ENCODE measurements around the gene TKFC.

GRCh38 chr11:61339490-61339878 is 6.5 kb downstream of the TKFC start:
- no peak for TF ChIP-seq RAD21 (IDR thresholded peaks at IDR 0.05)
- TF ChIP-seq NR2F2 (IDR thresholded peaks at IDR 0.05) = no peak
- TF ChIP-seq JUND (IDR thresholded peaks at IDR 0.05) = no peak
- TF ChIP-seq MAX (IDR thresholded peaks at IDR 0.05) = no peak
- TF ChIP-seq, protein P1, sequence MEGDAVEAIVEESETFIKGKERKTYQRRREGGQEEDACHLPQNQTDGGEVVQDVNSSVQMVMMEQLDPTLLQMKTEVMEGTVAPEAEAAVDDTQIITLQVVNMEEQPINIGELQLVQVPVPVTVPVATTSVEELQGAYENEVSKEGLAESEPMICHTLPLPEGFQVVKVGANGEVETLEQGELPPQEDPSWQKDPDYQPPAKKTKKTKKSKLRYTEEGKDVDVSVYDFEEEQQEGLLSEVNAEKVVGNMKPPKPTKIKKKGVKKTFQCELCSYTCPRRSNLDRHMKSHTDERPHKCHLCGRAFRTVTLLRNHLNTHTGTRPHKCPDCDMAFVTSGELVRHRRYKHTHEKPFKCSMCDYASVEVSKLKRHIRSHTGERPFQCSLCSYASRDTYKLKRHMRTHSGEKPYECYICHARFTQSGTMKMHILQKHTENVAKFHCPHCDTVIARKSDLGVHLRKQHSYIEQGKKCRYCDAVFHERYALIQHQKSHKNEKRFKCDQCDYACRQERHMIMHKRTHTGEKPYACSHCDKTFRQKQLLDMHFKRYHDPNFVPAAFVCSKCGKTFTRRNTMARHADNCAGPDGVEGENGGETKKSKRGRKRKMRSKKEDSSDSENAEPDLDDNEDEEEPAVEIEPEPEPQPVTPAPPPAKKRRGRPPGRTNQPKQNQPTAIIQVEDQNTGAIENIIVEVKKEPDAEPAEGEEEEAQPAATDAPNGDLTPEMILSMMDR (IDR thresholded peaks at IDR 0.05; ENCODE audit: low read depth, low read length, missing input control) = no peak
- TF ChIP-seq, protein P2, sequence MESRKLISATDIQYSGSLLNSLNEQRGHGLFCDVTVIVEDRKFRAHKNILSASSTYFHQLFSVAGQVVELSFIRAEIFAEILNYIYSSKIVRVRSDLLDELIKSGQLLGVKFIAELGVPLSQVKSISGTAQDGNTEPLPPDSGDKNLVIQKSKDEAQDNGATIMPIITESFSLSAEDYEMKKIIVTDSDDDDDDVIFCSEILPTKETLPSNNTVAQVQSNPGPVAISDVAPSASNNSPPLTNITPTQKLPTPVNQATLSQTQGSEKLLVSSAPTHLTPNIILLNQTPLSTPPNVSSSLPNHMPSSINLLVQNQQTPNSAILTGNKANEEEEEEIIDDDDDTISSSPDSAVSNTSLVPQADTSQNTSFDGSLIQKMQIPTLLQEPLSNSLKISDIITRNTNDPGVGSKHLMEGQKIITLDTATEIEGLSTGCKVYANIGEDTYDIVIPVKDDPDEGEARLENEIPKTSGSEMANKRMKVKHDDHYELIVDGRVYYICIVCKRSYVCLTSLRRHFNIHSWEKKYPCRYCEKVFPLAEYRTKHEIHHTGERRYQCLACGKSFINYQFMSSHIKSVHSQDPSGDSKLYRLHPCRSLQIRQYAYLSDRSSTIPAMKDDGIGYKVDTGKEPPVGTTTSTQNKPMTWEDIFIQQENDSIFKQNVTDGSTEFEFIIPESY (IDR thresholded peaks at IDR 0.05) = no peak
- TF ChIP-seq, protein P3, sequence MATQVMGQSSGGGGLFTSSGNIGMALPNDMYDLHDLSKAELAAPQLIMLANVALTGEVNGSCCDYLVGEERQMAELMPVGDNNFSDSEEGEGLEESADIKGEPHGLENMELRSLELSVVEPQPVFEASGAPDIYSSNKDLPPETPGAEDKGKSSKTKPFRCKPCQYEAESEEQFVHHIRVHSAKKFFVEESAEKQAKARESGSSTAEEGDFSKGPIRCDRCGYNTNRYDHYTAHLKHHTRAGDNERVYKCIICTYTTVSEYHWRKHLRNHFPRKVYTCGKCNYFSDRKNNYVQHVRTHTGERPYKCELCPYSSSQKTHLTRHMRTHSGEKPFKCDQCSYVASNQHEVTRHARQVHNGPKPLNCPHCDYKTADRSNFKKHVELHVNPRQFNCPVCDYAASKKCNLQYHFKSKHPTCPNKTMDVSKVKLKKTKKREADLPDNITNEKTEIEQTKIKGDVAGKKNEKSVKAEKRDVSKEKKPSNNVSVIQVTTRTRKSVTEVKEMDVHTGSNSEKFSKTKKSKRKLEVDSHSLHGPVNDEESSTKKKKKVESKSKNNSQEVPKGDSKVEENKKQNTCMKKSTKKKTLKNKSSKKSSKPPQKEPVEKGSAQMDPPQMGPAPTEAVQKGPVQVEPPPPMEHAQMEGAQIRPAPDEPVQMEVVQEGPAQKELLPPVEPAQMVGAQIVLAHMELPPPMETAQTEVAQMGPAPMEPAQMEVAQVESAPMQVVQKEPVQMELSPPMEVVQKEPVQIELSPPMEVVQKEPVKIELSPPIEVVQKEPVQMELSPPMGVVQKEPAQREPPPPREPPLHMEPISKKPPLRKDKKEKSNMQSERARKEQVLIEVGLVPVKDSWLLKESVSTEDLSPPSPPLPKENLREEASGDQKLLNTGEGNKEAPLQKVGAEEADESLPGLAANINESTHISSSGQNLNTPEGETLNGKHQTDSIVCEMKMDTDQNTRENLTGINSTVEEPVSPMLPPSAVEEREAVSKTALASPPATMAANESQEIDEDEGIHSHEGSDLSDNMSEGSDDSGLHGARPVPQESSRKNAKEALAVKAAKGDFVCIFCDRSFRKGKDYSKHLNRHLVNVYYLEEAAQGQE (IDR thresholded peaks at IDR 0.05) = no peak
- TF ChIP-seq TAF1 (conservative IDR thresholded peaks at IDR 0.05) = no peak
